Calu3 (cell line): ENCODE results near the gene LSS. TPM values are rescaled to one million over a fixed set of nuclear protein-coding genes. Genes with fewer than 3 reads are reported as not detected.
"Not testable (repeated sequence)": the region's sequence is repeated elsewhere in the genome, so short reads cannot be mapped to it uniquely, and the experiment has no call there.

ENCODE experiments used
- BruUV-seq: library from RNA; stranded (reverse); fragments of 400-500 nt; replicated peaks from 2 replicates; lab custom pipeline; 2021; lab: Mats Ljungman, UMichigan
- CTCF ChIA-PET: fragments of 300-600 bp; sonication (Branson Sonifier 250); formaldehyde crosslinking; loops from one replicate; lab custom pipeline; 2022; ENCODE audit warnings: antibody characterized with exemption; lab: Charles Lee
- DNase-seq: peaks from one replicate; pipeline ENCODE4 v3.0.0; 2022
- H3K27ac Mint-ChIP-seq: one replicate; pipeline ENCODE4 v1.8.0; 2022; ENCODE audit warnings: mixed read lengths; ENCODE audit not compliant: unreplicated experiment
- H3K27me3 Mint-ChIP-seq: one replicate; pipeline ENCODE4 v1.8.0; 2022; ENCODE audit warnings: mixed read lengths; ENCODE audit not compliant: unreplicated experiment
- H3K36me3 Mint-ChIP-seq: one replicate; pipeline ENCODE4 v1.8.0; 2022; ENCODE audit warnings: mild to moderate bottlenecking, moderate library complexity, mixed read lengths; ENCODE audit not compliant: insufficient read depth, unreplicated experiment
- H3K4me1 Mint-ChIP-seq: one replicate; pipeline ENCODE4 v1.8.0; 2022; ENCODE audit warnings: mild to moderate bottlenecking, low read depth, mixed read lengths; ENCODE audit not compliant: unreplicated experiment
- H3K4me3 Mint-ChIP-seq: one replicate; pipeline ENCODE4 v1.8.0; 2022; ENCODE audit warnings: mild to moderate bottlenecking, low read depth, moderate library complexity, mixed read lengths; ENCODE audit not compliant: unreplicated experiment
- H3K9me3 Mint-ChIP-seq: one replicate; pipeline ENCODE4 v1.8.0; 2022; ENCODE audit warnings: low read depth, mixed read lengths; ENCODE audit not compliant: unreplicated experiment
- CTCF ChIP-seq: fragments of 200-600 bp; IDR thresholded peaks from one replicate; pipeline ENCODE4 v1.8.0; 2022; ENCODE audit warnings: antibody characterized with exemption; ENCODE audit not compliant: unreplicated experiment
- intact Hi-C: fragments of 100-400 bp; cut with micrococcal nuclease; formaldehyde crosslinking; loops from one replicate; pipeline ENCODE4 v1.10.0; 2022; ENCODE audit not compliant: unreplicated experiment
- total RNA-seq: library from RNA; stranded (reverse); gene quantifications from 2 replicates; pipeline ENCODE4 v1.2.3, GENCODE V29; 2022

The LSS gene
- total RNA-seq, 1 experiment from 2014 or later = 55.1 TPM

GRCh38 chr21:46245213-46245915 lies 16.8 kb upstream of the LSS start:
- no peak for TF ChIP-seq CTCF
- intact Hi-C loops = no loop called here
- no peaks in the 10 kb centered on the region for H3K4me1 Mint-ChIP-seq
- H3K36me3 Mint-ChIP-seq = peaks cover 56% of the 10 kb centered on the region
- no peak overlapping the region for H3K27ac Mint-ChIP-seq
- no peak overlapping the region for H3K4me3 Mint-ChIP-seq
- H3K27me3 Mint-ChIP-seq = no peaks in the 10 kb centered on the region
- DNase-seq = no peak
- CTCF ChIA-PET = no interaction called here
- BruUV-seq = no TSS peak
- no peaks in the 10 kb centered on the region for H3K9me3 Mint-ChIP-seq

- CTCF ChIA-PET = no interaction called here
- no peak overlapping the region for H3K4me3 Mint-ChIP-seq
- intact Hi-C loops = no loop called here
- DNase-seq = no peak
- H3K9me3 Mint-ChIP-seq = no peaks in the 10 kb centered on the region
- H3K27ac Mint-ChIP-seq = no peak overlapping the region
- peaks cover 49% of the 10 kb centered on the region for H3K36me3 Mint-ChIP-seq
- no peaks in the 10 kb centered on the region for H3K27me3 Mint-ChIP-seq
- no peak for TF ChIP-seq CTCF
- no peaks in the 10 kb centered on the region for H3K4me1 Mint-ChIP-seq
- no TSS peak for BruUV-seq
Observed at GRCh38 chr21:46244602-46245001, 16.0 kb upstream of the LSS start.

GRCh38 chr21:46243960-46244361 lies 15.4 kb upstream of the LSS start:
- Mint-ChIP-seq H3K4me1 (no peaks in the 10 kb centered on the region), H3K9me3 (no peaks in the 10 kb centered on the region), H3K36me3 (peaks cover 45% of the 10 kb centered on the region), H3K4me3 (no peak overlapping the region), H3K27me3 (no peaks in the 10 kb centered on the region), H3K27ac (no peak overlapping the region)
- CTCF ChIA-PET = no interaction called here
- intact Hi-C loops = no loop called here
- no peak for TF ChIP-seq CTCF
- no TSS peak for BruUV-seq
- DNase-seq = no peak

- Mint-ChIP-seq H3K4me1 (no peaks in the 10 kb centered on the region), H3K4me3 (no peak overlapping the region), H3K27ac (no peak overlapping the region), H3K9me3 (no peaks in the 10 kb centered on the region), H3K36me3 (peaks cover 44% of the 10 kb centered on the region), H3K27me3 (no peaks in the 10 kb centered on the region)
- DNase-seq = no peak
- no peak for TF ChIP-seq CTCF
- CTCF ChIA-PET = no interaction called here
- no TSS peak for BruUV-seq
- intact Hi-C loops = no loop called here
Observed at GRCh38 chr21:46243325-46243724, 14.8 kb upstream of the LSS start.

GRCh38 chr21:46241577-46241976 lies 13.0 kb upstream of the LSS start:
- intact Hi-C loops, H3K27me3 Mint-ChIP-seq, H3K27ac Mint-ChIP-seq, DNase-seq, H3K9me3 Mint-ChIP-seq, H3K4me3 Mint-ChIP-seq, H3K4me1 Mint-ChIP-seq, BruUV-seq: not testable (repeated sequence)
- CTCF ChIA-PET = interaction anchor here (0.5 kb wide), 1 partner anchor 48 kb away, joined by 3 read pairs; no protein-coding TSS in a partner anchor
- peaks cover 36% of the 10 kb centered on the region for H3K36me3 Mint-ChIP-seq
